ENCODE results near the gene ZFPM1.

The ZFPM1 gene

GRCh38 chr16:88519240-88519639, 66.2 kb downstream of the ZFPM1 start:
- no peak for ATAC-seq
- TF ChIP-seq CREB5 (CRISPR knock-in tag; IDR thresholded peaks at IDR 0.05; ENCODE audit: low read depth) (no peak), ISL1 (CRISPR knock-in tag; IDR thresholded peaks at IDR 0.05) (no peak), POU6F1 (CRISPR knock-in tag; IDR thresholded peaks at IDR 0.05; ENCODE audit: borderline replicate concordance, low read depth) (no peak), ZNF565 (CRISPR knock-in tag; conservative IDR thresholded peaks at IDR 0.05; ENCODE audit: low read depth) (no peak), CSRNP3 (CRISPR knock-in tag; IDR thresholded peaks at IDR 0.05) (no peak), OSR1 (CRISPR knock-in tag; IDR thresholded peaks at IDR 0.05) (no peak), ZFP30 (CRISPR knock-in tag; IDR thresholded peaks at IDR 0.05) (no peak), ESRRG (CRISPR knock-in tag; IDR thresholded peaks at IDR 0.05) (no peak)

- no peak for TF ChIP-seq RARB (CRISPR knock-in tag; IDR thresholded peaks at IDR 0.05)
- TF ChIP-seq ZNF70 (CRISPR knock-in tag; IDR thresholded peaks at IDR 0.05), result no peak
- no peak for TF ChIP-seq TSHZ2 (CRISPR knock-in tag; IDR thresholded peaks at IDR 0.05)
- no peak for TF ChIP-seq ISL1 (CRISPR knock-in tag; IDR thresholded peaks at IDR 0.05)
- no peak for TF ChIP-seq CREB5 (CRISPR knock-in tag; IDR thresholded peaks at IDR 0.05; ENCODE audit: low read depth)
- no peak for TF ChIP-seq ZFP30 (CRISPR knock-in tag; IDR thresholded peaks at IDR 0.05)
- no peak for TF ChIP-seq ZFP3 (CRISPR knock-in tag; IDR thresholded peaks at IDR 0.05)
- no peak for TF ChIP-seq ARNTL (CRISPR knock-in tag; IDR thresholded peaks at IDR 0.05; ENCODE audit: borderline replicate concordance, low read depth)
- TF ChIP-seq ZC3H10 (CRISPR knock-in tag; IDR thresholded peaks at IDR 0.05), result no peak
- no peak for TF ChIP-seq ZNF8 (CRISPR knock-in tag; IDR thresholded peaks at IDR 0.05)
- no peak for TF ChIP-seq PATZ1 (CRISPR knock-in tag; IDR thresholded peaks at IDR 0.05; ENCODE audit: borderline replicate concordance)
- no peak for TF ChIP-seq OSR1 (CRISPR knock-in tag; IDR thresholded peaks at IDR 0.05)
- no peak for TF ChIP-seq PPARA (CRISPR knock-in tag; IDR thresholded peaks at IDR 0.05; ENCODE audit: borderline replicate concordance)
- TF ChIP-seq ZNF565 (CRISPR knock-in tag; conservative IDR thresholded peaks at IDR 0.05; ENCODE audit: low read depth), result no peak
- no peak for TF ChIP-seq POU6F1 (CRISPR knock-in tag; IDR thresholded peaks at IDR 0.05; ENCODE audit: borderline replicate concordance, low read depth)
- ATAC-seq, result no peak
These were observed 67.0 kb downstream of the ZFPM1 start for GRCh38 chr16:88519938-88520653.
